T47D (cell line): ENCODE measurements around the gene GNG5.

Experiments used
- DNase-seq, 2 experiments: peaks; one replicate each; pipeline versions ENCODE4 v3.0.0 to v3.0.0-alpha.2; 2011 to 2012; ENCODE audit warnings: low read depth in 1 of 2, low spot score in 1 of 2
- JUND ChIP-seq: IDR thresholded peaks from 2 replicates; pipeline ENCODE4 v1.6.1; 2012; ENCODE audit warnings: low read depth
- in situ Hi-C: cut with HindIII; loops from 2 replicates; pipeline ENCODE4 v1.10.0; 2016; ENCODE audit warnings: low sequenced_read_pairs, low pct_unique_long_range_greater_than_20kb

The GNG5 gene

GRCh38 chr1:84505493-84506001 is 834 bp downstream of the GNG5 start:
- peak in 1 of 2 experiments; percentile 53 for DNase-seq
- TF ChIP-seq JUND: no peak
- in situ Hi-C loops: no loop called here

DNA sequence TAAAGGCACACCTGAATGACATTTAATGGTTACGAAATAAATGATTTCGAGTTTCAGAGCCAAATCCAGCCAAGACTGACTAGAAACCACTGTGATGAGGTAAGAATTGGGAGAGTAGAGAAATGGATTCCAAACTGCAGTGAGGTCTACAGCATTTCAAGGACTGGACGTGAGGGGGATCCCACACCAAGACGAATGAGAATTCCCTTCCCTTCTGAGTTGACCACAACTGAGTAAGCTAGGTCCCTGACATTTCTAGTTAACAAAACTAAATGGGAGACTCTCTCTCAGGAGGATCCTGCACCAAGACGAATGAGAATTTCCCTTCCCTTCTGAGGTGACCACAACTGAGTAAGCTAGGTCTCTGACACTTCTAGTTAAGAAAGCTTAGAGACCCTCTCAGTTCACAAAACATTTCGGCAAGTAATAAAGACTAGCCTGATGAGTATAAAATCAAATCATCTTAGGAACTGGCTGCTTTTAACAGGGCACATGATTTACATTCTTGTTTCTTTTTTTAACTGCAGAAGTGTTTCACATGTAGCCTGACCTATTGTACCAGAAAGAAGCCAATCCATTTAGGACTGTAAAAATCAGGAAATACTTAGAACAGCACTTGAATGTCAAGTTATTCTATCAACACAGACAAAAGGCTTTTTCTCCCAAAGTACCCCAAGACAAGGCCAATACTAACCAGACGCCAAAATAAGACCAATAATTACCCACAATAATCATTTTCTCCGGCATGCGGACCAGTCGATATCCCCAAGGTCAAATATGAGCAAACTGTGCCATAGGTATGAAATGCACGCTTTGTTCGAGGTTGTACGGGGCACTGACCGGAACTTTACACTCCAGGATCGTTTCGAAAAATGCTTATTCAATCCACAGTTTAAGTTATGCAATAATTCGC is 1.5 kb downstream of the GNG5 start:
- no peak for TF ChIP-seq JUND
- no peak for DNase-seq
- in situ Hi-C loops: no loop called here

DNA sequence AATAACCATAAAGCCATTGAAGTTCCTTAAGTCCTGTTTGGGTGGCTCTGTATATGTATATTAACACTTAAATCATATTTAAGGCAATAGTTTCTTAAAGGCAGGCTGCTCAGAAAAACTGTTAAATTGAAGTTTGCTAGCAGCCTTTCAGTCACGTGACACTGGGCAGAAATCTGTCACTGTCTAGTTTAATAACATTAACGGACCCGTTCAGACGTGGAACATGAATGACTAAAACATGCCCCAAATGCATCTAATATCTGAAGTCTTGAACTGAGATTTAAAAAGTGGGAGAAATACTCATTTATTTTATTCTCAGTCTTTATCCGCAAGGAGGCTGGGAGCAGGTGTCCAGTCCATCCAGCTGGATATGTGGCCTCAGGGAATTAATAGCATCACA is 3.5 kb downstream of the GNG5 start:
- no peak for TF ChIP-seq JUND
- in situ Hi-C loops: no loop called here
- no peak for DNase-seq

DNA sequence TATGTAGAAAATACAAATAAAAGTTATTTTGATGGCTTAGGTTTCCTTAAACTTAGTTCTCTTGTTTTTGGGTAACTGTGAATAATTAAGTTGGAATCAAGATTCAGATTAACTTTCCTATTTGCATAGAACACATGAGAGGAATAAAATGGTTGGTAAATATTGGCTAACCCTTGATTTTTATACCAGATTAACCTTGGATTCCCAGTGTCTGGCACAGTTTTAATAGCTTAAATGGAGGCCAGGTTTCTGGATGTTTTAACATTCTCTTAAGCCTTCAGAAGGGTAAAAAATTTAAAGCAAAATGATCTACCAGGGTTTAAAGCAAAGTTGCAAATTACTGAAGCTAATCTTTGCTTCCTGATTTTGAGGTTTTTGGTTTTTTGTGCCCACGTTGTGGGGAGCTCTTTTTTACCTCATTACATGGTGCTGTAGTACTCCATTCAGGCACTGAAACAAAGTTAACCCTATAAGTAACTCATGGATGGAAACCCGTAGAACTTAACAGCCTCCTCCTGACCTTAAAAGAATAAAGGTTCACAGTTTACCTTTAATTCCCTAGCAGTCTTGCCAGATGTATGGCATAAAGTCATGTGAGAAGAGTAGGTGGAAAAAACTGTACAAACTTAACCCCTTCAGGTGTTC is 8.6 kb downstream of the GNG5 start:
- 0 out of 2 replicates have a peak, but pooled peaks have one; percentile 15 for TF ChIP-seq JUND
- in situ Hi-C loops: no loop called here
- DNase-seq: peak in 1 of 2 experiments; percentile 47

GRCh38 chr1:84496498-84496897 is 9.9 kb downstream of the GNG5 start:
- in situ Hi-C loops: no loop called here
- no peak for TF ChIP-seq JUND
- no peak for DNase-seq

GRCh38 chr1:84493747-84494146 is 12.6 kb downstream of the GNG5 start:
- no peak for DNase-seq
- in situ Hi-C loops: no loop called here
- no peak for TF ChIP-seq JUND

DNA sequence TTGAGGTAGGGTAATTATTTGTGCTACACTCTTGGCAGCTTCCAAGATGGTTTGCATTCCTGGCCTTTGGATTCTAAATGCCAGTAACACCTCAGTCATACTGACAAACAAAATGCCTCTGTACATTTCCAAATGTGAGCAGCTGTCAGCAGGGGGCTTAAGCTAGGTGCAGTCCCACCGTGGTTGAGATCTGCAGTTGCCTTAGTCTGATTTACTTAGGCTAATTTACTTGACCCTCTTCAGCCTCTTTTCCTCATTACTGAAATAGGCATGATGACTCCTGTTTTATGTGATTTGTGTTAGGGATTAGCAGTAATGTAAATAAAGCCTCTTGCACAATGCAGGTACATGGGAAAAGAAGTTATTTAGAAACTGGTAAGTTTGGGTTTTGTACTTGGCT is 13.7 kb downstream of the GNG5 start:
- in situ Hi-C loops: no loop called here
- TF ChIP-seq JUND: no peak
- peak in 1 of 2 experiments; percentile 63 for DNase-seq

DNA sequence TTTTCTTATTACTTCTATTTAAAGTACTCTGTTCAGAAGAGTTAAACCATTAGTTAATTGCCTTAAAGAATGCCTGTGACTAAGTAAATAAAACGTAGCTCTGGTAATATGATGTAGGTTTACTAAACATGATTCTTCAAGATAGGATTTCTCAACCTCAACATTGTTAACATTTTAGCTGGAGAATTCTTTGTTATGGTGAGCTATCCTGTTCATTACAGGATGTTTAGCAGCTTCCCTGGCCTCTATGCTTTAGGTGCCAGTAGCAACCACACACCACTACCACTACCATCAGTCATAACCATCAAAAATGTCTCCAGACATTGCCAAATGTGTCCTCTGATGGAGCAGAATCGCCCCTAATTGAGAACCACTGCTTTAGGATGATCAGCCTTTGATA is 16.6 kb downstream of the GNG5 start:
- TF ChIP-seq JUND: no peak
- in situ Hi-C loops: no loop called here
- no peak for DNase-seq

DNA sequence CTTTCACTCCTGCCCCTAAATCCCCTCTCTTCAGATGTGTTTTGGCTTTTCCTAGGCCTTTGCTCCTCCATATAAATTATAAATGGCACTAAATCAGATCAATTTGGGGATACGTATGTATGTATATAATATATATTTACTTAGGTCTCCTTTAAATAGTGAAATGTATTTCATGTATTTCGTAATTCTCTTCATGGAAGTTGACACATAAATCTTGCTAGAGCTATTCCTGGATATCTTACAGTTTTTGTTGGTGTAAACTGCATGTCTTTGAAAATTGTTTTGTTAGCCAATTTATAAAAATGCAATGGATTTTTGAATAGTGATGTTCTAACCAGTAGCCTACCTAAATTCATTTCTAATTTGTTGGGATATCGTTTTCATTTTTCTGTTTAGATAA is 18.3 kb downstream of the GNG5 start:
- no peak for DNase-seq
- TF ChIP-seq JUND: no peak
- in situ Hi-C loops: no loop called here

- no peak for DNase-seq
- TF ChIP-seq JUND: no peak
- in situ Hi-C loops: no loop called here
Observed at GRCh38 chr1:84481317-84481716, 25.1 kb downstream of the GNG5 start.

- TF ChIP-seq JUND: no peak
- in situ Hi-C loops: no loop called here
- DNase-seq: no peak
Observed at GRCh38 chr1:84480650-84481049, 25.7 kb downstream of the GNG5 start.

GRCh38 chr1:84479998-84480397 is 26.4 kb downstream of the GNG5 start:
- no peak for DNase-seq
- in situ Hi-C loops: no loop called here
- no peak for TF ChIP-seq JUND
